Measurements from ENCODE around the gene VSTM2L. TPM values are rescaled to one million over a fixed set of nuclear protein-coding genes. Genes with fewer than 3 reads are reported as not detected.

The VSTM2L gene
- total and polyA plus RNA-seq, 2 donors (not counting 1 experiment from before 2014, with no cell fraction given): 0.66 to 1.7 TPM

DNA sequence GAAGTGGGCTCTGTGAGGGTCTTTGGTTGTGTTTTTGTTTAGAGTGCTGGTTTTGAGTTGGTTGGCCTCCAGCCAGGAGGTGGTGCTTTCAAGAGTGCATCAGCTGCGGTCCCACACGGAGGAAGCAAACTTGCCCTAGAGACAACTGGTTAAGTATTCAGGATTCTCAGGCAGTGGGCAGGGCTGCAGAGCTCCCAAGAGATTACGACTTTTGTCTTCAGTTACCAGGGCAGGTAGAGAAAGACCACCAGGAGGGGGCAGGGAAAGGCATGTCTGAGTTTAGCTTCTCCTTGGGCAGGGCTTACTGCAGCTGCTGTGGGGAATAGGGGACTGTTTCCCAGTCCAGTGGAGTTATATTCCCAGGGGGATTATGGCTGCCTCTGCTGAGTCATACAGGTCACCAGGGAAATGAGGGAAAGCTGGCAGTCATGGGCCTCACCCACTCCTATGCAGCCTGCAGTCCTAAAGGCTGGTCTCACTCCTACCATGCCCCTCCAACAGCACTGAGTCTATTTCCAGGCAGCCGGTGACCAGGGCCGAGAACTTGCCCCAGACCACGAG is 66.0 kb downstream of the VSTM2L start:
- DNase-seq (ENCODE audit: low read depth in 2 of 2): no peak

DNA sequence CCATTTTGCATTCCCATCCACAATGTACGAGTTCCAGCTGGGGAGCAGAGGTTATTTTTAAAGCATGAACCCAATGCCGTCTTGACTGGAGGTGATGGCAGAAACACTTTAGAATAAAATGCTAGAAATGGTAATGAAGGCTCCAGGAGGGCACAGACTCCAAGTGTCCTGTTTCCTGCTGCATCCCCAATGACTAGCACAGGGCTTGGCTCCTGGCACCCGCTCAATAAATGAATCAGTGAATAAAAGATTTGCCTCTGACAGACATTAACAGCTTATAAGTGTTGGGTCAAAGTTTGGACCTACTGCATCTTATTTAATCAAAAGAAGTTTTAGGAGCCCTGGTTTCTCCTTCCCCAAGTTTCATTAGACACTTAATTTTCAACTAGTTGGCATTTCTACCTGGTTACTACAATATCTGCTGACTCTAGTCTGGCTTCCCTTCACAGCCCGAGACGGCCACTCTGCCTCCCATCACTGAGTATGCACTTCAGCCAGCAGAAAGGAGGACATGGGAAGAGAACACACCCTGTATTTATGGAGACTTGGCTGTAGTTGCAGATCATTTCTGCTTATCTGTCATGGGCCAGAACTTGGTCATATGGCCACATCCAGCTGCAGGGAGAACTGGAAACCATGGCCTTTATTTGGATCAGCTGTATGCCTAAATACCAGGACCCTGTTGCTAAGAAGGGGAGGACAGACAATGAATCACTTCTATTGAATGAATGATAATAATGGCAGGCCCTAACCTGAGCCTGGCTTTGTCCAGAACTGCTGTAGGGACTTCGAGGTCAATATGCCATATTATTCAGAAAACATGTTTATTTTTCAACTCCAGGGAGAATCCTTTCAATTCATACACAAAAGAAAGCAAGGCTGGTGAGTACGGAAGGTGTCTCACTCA is 67.3 kb downstream of the VSTM2L start:
- peaks cover 5% of the 10 kb centered on the region for H3K27me3 ChIP-seq (ENCODE audit: control insufficient read depth, insufficient read depth, low read length)
- H4K20me1 ChIP-seq (ENCODE audit: control insufficient read depth, extremely low read depth, insufficient read depth, low read length): no peaks in the 10 kb centered on the region
- no peak overlapping the region for H3K4me2 ChIP-seq (ENCODE audit: extremely low read depth, insufficient read depth, low read length)
- no peaks in the 10 kb centered on the region for H3K4me1 ChIP-seq (ENCODE audit: control insufficient read depth, extremely low read depth, insufficient read depth, low read length)
- H2AFZ ChIP-seq (ENCODE audit: low read length): no peak overlapping the region
- no peak overlapping the region for H3K9ac ChIP-seq (ENCODE audit: insufficient read depth, low read length)
- TF ChIP-seq EZH2 (IDR thresholded peaks at IDR 0.05; ENCODE audit: low read length, missing control alignments): no peak
- TF ChIP-seq, protein P1, sequence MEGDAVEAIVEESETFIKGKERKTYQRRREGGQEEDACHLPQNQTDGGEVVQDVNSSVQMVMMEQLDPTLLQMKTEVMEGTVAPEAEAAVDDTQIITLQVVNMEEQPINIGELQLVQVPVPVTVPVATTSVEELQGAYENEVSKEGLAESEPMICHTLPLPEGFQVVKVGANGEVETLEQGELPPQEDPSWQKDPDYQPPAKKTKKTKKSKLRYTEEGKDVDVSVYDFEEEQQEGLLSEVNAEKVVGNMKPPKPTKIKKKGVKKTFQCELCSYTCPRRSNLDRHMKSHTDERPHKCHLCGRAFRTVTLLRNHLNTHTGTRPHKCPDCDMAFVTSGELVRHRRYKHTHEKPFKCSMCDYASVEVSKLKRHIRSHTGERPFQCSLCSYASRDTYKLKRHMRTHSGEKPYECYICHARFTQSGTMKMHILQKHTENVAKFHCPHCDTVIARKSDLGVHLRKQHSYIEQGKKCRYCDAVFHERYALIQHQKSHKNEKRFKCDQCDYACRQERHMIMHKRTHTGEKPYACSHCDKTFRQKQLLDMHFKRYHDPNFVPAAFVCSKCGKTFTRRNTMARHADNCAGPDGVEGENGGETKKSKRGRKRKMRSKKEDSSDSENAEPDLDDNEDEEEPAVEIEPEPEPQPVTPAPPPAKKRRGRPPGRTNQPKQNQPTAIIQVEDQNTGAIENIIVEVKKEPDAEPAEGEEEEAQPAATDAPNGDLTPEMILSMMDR (conservative IDR thresholded peaks at IDR 0.05 in 1 of 2, IDR thresholded peaks at IDR 0.05 in 1 of 2; ENCODE audit: low read depth in 1 of 2, low read length in 2 of 2): no peak
- H3K4me3 ChIP-seq (replicated peaks in 1 of 4; ENCODE audit: control extremely low read depth in 1 of 4, insufficient read depth in 1 of 4, low read depth in 3 of 4, low read length in 4 of 4): no peak overlapping the region
- H3K36me3 ChIP-seq (ENCODE audit: control insufficient read depth, insufficient read depth, low read length): no peaks in the 10 kb centered on the region
- no peak overlapping the region for H3K27ac ChIP-seq (ENCODE audit: insufficient read depth, low read length)
- H3K9me3 ChIP-seq (ENCODE audit: control insufficient read depth, insufficient read depth, low read depth, low read length): no peaks in the 10 kb centered on the region
- DNase-seq (ENCODE audit: low read depth in 2 of 2): no peak
- H3K79me2 ChIP-seq (ENCODE audit: control insufficient read depth, insufficient read depth, low read length): no peaks in the 10 kb centered on the region

More for the DNA sequence above, 66.0 kb downstream of the VSTM2L start:
- no peaks in the 10 kb centered on the region for H3K4me1 ChIP-seq (ENCODE audit: control insufficient read depth, extremely low read depth, insufficient read depth, low read length)
- no peak overlapping the region for H3K4me3 ChIP-seq (replicated peaks in 1 of 4; ENCODE audit: control extremely low read depth in 1 of 4, insufficient read depth in 1 of 4, low read depth in 3 of 4, low read length in 4 of 4)
- no peaks in the 10 kb centered on the region for H4K20me1 ChIP-seq (ENCODE audit: control insufficient read depth, extremely low read depth, insufficient read depth, low read length)
- H3K36me3 ChIP-seq (ENCODE audit: control insufficient read depth, insufficient read depth, low read length): no peaks in the 10 kb centered on the region
- no peak overlapping the region for H3K4me2 ChIP-seq (ENCODE audit: extremely low read depth, insufficient read depth, low read length)
- H3K9ac ChIP-seq (ENCODE audit: insufficient read depth, low read length): no peak overlapping the region
- H2AFZ ChIP-seq (ENCODE audit: low read length): no peak overlapping the region
- H3K27ac ChIP-seq (ENCODE audit: insufficient read depth, low read length): no peak overlapping the region
- H3K9me3 ChIP-seq (ENCODE audit: control insufficient read depth, insufficient read depth, low read depth, low read length): no peaks in the 10 kb centered on the region
- no peak for TF ChIP-seq EZH2 (IDR thresholded peaks at IDR 0.05; ENCODE audit: low read length, missing control alignments)
- TF ChIP-seq, protein P1 (conservative IDR thresholded peaks at IDR 0.05 in 1 of 2, IDR thresholded peaks at IDR 0.05 in 1 of 2; ENCODE audit: low read depth in 1 of 2, low read length in 2 of 2): no peak
- no peaks in the 10 kb centered on the region for H3K79me2 ChIP-seq (ENCODE audit: control insufficient read depth, insufficient read depth, low read length)
- H3K27me3 ChIP-seq (ENCODE audit: control insufficient read depth, insufficient read depth, low read length): peaks cover 5% of the 10 kb centered on the region

DNA sequence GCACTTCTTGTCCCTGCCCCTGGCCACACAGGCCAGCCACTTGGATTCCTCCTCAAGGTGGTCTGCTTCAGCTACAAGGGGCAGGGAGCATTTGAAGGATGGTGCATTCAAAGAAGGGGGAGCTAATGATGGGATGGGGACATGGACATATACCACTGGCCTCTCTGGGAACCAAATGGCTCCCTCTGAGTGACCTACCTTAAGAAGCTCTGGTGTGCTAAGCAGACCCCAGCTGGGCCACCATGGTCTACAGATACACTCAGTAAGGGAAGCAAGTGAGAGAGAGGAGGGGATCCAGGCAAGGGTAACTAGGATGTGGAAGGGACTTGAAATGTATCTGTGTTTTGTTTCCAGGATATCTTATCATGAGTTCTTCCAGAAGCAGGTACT is 67.9 kb downstream of the VSTM2L start:
- no peak overlapping the region for H3K27ac ChIP-seq (ENCODE audit: insufficient read depth, low read length)
- no peak overlapping the region for H3K9ac ChIP-seq (ENCODE audit: insufficient read depth, low read length)
- no peaks in the 10 kb centered on the region for H3K36me3 ChIP-seq (ENCODE audit: control insufficient read depth, insufficient read depth, low read length)
- H3K4me1 ChIP-seq (ENCODE audit: control insufficient read depth, extremely low read depth, insufficient read depth, low read length): no peaks in the 10 kb centered on the region
- H3K9me3 ChIP-seq (ENCODE audit: control insufficient read depth, insufficient read depth, low read depth, low read length): no peaks in the 10 kb centered on the region
- TF ChIP-seq, protein P1 (conservative IDR thresholded peaks at IDR 0.05 in 1 of 2, IDR thresholded peaks at IDR 0.05 in 1 of 2; ENCODE audit: low read depth in 1 of 2, low read length in 2 of 2): no peak
- no peak for TF ChIP-seq EZH2 (IDR thresholded peaks at IDR 0.05; ENCODE audit: low read length, missing control alignments)
- DNase-seq (ENCODE audit: low read depth in 2 of 2): no peak
- H3K4me3 ChIP-seq (replicated peaks in 1 of 4; ENCODE audit: control extremely low read depth in 1 of 4, insufficient read depth in 1 of 4, low read depth in 3 of 4, low read length in 4 of 4): no peak overlapping the region
- no peaks in the 10 kb centered on the region for H4K20me1 ChIP-seq (ENCODE audit: control insufficient read depth, extremely low read depth, insufficient read depth, low read length)
- no peak overlapping the region for H2AFZ ChIP-seq (ENCODE audit: low read length)
- H3K79me2 ChIP-seq (ENCODE audit: control insufficient read depth, insufficient read depth, low read length): no peaks in the 10 kb centered on the region
- peaks cover 5% of the 10 kb centered on the region for H3K27me3 ChIP-seq (ENCODE audit: control insufficient read depth, insufficient read depth, low read length)
- no peak overlapping the region for H3K4me2 ChIP-seq (ENCODE audit: extremely low read depth, insufficient read depth, low read length)

Measured in fibroblast of lung (primary cell).